ENCODE data around the gene HDAC4.
A peak's percentile ranks its signal among the peaks of the same experiment; 100 is the strongest.

DNA sequence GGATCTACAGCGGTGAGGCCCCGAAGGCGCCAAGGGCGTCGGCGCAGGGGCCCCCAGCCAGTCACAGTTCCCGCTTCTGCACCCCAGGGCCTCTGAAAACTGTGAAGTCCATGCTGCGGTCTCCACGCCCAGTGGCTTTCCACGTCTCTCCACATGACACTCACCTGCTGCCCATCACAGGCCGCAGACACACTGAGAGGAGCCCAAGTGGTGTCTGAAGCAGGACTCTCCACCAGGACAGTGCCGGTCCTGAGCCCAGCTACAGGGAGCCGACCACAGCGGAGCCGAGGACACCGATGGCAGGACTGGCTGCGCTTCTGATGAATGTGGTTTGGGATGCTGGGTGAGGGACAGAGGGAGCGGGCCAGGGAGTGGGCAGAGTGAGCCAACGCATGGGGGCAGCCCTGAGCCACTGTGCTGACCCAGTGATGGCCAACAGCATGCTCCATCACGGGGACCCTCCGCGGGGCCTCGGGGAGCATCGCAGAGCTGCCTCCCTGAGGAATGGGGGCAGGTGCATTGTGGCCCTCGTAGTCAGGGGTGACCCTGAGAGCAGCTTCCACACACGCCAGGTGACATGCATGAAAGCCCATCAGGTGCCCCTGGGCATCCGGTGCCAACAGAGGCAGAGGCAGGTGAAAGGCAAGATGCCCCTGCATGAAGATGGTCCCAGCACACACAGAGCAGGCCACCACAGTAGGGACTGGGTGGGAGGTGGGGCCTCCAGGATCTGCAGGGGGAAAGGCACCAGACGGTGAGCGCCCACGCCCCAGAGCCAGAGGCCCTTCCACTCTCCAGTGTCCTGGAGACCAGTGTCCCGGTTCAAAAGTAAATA, 116.6 kb downstream of the HDAC4 start:
- TF ChIP-seq, protein P1, sequence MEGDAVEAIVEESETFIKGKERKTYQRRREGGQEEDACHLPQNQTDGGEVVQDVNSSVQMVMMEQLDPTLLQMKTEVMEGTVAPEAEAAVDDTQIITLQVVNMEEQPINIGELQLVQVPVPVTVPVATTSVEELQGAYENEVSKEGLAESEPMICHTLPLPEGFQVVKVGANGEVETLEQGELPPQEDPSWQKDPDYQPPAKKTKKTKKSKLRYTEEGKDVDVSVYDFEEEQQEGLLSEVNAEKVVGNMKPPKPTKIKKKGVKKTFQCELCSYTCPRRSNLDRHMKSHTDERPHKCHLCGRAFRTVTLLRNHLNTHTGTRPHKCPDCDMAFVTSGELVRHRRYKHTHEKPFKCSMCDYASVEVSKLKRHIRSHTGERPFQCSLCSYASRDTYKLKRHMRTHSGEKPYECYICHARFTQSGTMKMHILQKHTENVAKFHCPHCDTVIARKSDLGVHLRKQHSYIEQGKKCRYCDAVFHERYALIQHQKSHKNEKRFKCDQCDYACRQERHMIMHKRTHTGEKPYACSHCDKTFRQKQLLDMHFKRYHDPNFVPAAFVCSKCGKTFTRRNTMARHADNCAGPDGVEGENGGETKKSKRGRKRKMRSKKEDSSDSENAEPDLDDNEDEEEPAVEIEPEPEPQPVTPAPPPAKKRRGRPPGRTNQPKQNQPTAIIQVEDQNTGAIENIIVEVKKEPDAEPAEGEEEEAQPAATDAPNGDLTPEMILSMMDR (IDR thresholded peaks at IDR 0.05; ENCODE audit: control extremely low read depth in 1 of 3, insufficient read depth in 1 of 3, low read depth in 1 of 3, low read length in 3 of 3), result peak; percentile 45 to 76 (median 70)
- TF ChIP-seq SP1 (IDR thresholded peaks at IDR 0.05; ENCODE audit: low read depth, low read length) (no peak), CHD1 (IDR thresholded peaks at IDR 0.05; ENCODE audit: low read depth, low read length) (no peak), EZH2 (IDR thresholded peaks at IDR 0.05; ENCODE audit: low read depth, low read length, severe bottlenecking) (no peak), TAF1 (IDR thresholded peaks at IDR 0.05; ENCODE audit: low read depth, low read length) (no peak), POLR2A (IDR thresholded peaks at IDR 0.05; ENCODE audit: control extremely low read depth in 1 of 2, low read depth in 2 of 2, low read length in 2 of 2) (no peak), CREB1 (IDR thresholded peaks at IDR 0.05) (no peak)
- TF ChIP-seq, protein P2, sequence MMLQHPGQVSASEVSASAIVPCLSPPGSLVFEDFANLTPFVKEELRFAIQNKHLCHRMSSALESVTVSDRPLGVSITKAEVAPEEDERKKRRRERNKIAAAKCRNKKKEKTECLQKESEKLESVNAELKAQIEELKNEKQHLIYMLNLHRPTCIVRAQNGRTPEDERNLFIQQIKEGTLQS (IDR thresholded peaks at IDR 0.05; ENCODE audit: insufficient read depth, low read depth, low read length), result no peak

Data from H1 (cell line).